ENCODE results near the gene CTXN2. TPM values are rescaled to one million over a fixed set of nuclear protein-coding genes. Genes with fewer than 3 reads are reported as not detected.

Gene CTXN2
- total RNA-seq, 1 experiment from 2014 or later, result 0.11 TPM

GRCh38 chr15:48153526-48153925, 37.9 kb upstream of the CTXN2 start:
- H2BK20ac ChIP-seq (ENCODE audit: low read depth, low read length, poor library complexity, severe bottlenecking), result no peak overlapping the region
- no peaks in the 10 kb centered on the region for H3K79me2 ChIP-seq (ENCODE audit: insufficient read depth, low read length)
- no peak overlapping the region for H3K14ac ChIP-seq (ENCODE audit: insufficient read depth, low read length)
- H3K4ac ChIP-seq (ENCODE audit: low read depth, low read length), result no peak overlapping the region
- no peaks in the 10 kb centered on the region for H3K27me3 Mint-ChIP-seq (ENCODE audit: low read depth)
- H3K27ac ChIP-seq (ENCODE audit: insufficient read length, low read depth, low read length), result no peak overlapping the region
- no peaks in the 10 kb centered on the region for H3K4me1 ChIP-seq (ENCODE audit: insufficient read depth, low read length)
- no peaks in the 10 kb centered on the region for H3K23me2 ChIP-seq (ENCODE audit: insufficient read length, low read depth, low read length, poor library complexity, severe bottlenecking)
- H3K79me1 ChIP-seq (ENCODE audit: insufficient read depth, low read depth, low read length, poor library complexity, severe bottlenecking), result no peaks in the 10 kb centered on the region
- no peak overlapping the region for H3K4me2 ChIP-seq (ENCODE audit: insufficient read depth, insufficient read length, low read length)
- H3K4me1 Mint-ChIP-seq, result peaks cover 16 to 21% of the 10 kb centered on the region in 2 experiments
- no peak overlapping the region for H2BK15ac ChIP-seq (ENCODE audit: low read depth, low read length)
- no peak overlapping the region for H4K91ac ChIP-seq (ENCODE audit: insufficient read length, low read depth, low read length)
- no peaks in the 10 kb centered on the region for H3K27me3 ChIP-seq (ENCODE audit: insufficient read depth, low read length)
- no peaks in the 10 kb centered on the region for H4K20me1 ChIP-seq (ENCODE audit: control insufficient read depth, insufficient read depth, insufficient read length)
- no peaks in the 10 kb centered on the region for H3K9me3 Mint-ChIP-seq
- no peak overlapping the region for H2AK5ac ChIP-seq (ENCODE audit: insufficient read length, low read length)
- no peaks in the 10 kb centered on the region for H3K9me3 ChIP-seq (ENCODE audit: control insufficient read depth, low read depth, low read length)
- H3K18ac ChIP-seq (ENCODE audit: insufficient read length, low read depth, low read length), result no peak overlapping the region
- no peak for TF ChIP-seq CTCF (conservative IDR thresholded peaks at IDR 0.05)
- H2BK5ac ChIP-seq (ENCODE audit: insufficient read length, low read length), result no peak overlapping the region
- no peak overlapping the region for H3K27ac Mint-ChIP-seq
- H3K9ac ChIP-seq (ENCODE audit: extremely low read depth, insufficient read length, low read length), result no peak overlapping the region
- no peak overlapping the region for H3T11ph ChIP-seq (ENCODE audit: low read length)
- no peak for DNase-seq
- no peak overlapping the region for H3K4me3 Mint-ChIP-seq
- no peak overlapping the region for H4K5ac ChIP-seq (ENCODE audit: insufficient read length, low read depth, low read length)
- H4K8ac ChIP-seq (replicated peaks; ENCODE audit: insufficient read length, low read depth, low read length), result no peak overlapping the region
- H3K56ac ChIP-seq (ENCODE audit: insufficient read length, low read depth, low read length), result no peak overlapping the region
- no peak overlapping the region for H2BK12ac ChIP-seq (ENCODE audit: insufficient read length, low read depth, low read length)
- no CpG with 5 or more reads among the region's 2 CpGs for WGBS (ENCODE audit: extremely low coverage, insufficient read length, low lambda C conversion rate)
- H3K36me3 Mint-ChIP-seq (ENCODE audit: insufficient read depth in 1 of 3, low read depth in 3 of 3), result peaks cover 24 to 52% (median 43%) of the 10 kb centered on the region in 3 experiments
- H3K23ac ChIP-seq (ENCODE audit: insufficient read length, low read depth, low read length), result no peak overlapping the region
- no peak overlapping the region for H2BK120ac ChIP-seq (ENCODE audit: low read depth, low read length, poor library complexity, severe bottlenecking)
- no peak overlapping the region for H2AFZ ChIP-seq (ENCODE audit: low read length)
